Memory B cell (primary cell): ENCODE results near the gene RPL35A.
"Not testable (repeated sequence)": the region's sequence is repeated elsewhere in the genome, so short reads cannot be mapped to it uniquely, and the experiment has no call there.

Experiments
- ATAC-seq: fragments of 150-1000 bp; cut with Tn5 transposase; 2 replicates; pipeline ENCODE4 v1.10.0; 2021; ENCODE audit warnings: low read depth, mild to moderate bottlenecking, moderate library complexity
- DNase-seq, 2 donors: peaks; one replicate each; pipeline ENCODE4 v3.0.0; 2022; ENCODE audit warnings: low spot score in 2 of 2
- H3K27ac Mint-ChIP-seq: one replicate; pipeline ENCODE4 v1.8.0; 2022; ENCODE audit warnings: mild to moderate bottlenecking, moderate library complexity, mixed read lengths
- H3K27me3 Mint-ChIP-seq: one replicate; pipeline ENCODE4 v1.8.0; 2022; ENCODE audit warnings: mixed read lengths
- H3K36me3 Mint-ChIP-seq: one replicate; pipeline ENCODE4 v1.8.0; 2022; ENCODE audit warnings: mild to moderate bottlenecking, mixed read lengths
- H3K4me1 Mint-ChIP-seq: one replicate; pipeline ENCODE4 v1.8.0; 2022; ENCODE audit warnings: mixed read lengths
- H3K4me3 Mint-ChIP-seq: one replicate; pipeline ENCODE4 v1.8.0; 2022; ENCODE audit warnings: mild to moderate bottlenecking, moderate library complexity, mixed read lengths
- H3K9me3 Mint-ChIP-seq: one replicate; pipeline ENCODE4 v1.8.0; 2022; ENCODE audit warnings: mixed read lengths

Gene RPL35A

DNA sequence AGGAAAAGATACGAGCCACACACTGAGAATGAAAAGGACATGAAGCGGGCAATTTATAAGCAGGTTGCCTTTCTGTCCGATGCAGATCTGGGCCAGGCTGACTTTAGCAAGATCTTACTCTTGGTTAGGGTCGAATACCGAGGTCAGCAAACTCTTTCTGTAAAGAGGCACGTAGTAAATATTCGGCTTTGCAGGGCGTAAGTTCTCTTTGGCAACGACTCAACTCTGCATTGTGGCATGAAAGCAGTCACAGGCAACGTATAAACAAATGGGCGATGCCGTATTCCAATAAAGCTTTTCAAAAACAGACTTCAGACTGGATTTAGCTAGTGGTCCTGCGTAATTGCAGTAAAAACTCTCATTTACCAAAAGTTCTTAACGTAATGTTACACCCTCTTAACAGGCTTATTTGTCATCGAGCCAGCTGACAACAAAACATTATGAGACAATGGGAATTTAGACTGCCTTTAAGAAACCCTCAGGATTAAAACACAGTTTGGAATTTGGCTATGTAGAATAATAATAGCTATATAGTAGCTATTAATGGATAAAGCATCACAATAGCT lies 13.1 kb upstream of the RPL35A start:
- peaks cover 3% of the 10 kb centered on the region for H3K36me3 Mint-ChIP-seq
- H3K4me3 Mint-ChIP-seq: no peak overlapping the region
- no peaks in the 10 kb centered on the region for H3K9me3 Mint-ChIP-seq

DNA sequence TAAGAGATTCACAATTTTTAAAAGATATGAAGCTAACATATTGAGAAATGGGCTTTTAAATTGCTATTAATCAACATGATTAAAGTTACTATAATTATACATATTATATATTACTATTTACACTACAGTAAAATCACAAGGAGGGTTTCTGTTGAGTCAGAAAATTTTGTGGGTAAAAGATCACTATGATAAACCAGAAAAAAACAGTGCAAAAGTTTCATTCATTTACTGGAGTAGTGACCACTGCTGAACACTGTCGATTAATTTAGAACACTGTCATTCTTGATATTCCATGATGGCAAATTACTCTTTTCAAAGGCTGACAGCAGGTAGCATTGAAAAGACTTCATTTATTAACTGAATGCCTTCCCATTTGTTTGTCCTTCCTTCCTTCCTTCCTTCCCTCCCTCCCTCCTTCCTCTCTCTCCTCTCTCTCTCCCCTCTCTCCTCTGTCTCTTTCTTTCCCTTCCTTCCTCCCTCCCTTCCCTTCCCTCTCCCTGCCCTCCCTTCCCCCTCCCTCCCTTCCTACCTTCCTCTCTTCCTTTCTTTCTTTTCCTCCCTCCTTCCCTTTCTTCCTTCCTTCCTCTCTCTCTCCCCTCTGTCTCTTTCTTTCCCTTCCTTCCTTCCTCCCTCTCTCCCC lies 9.1 kb upstream of the RPL35A start:
- Mint-ChIP-seq H3K27me3 (no peaks in the 10 kb centered on the region), H3K4me3 (no peak overlapping the region), H3K36me3 (peaks cover 4% of the 10 kb centered on the region), H3K4me1 (no peaks in the 10 kb centered on the region), H3K27ac (no peak overlapping the region), H3K9me3 (no peaks in the 10 kb centered on the region)
- no peak for ATAC-seq
- no peak for DNase-seq

More for the DNA sequence above, 13.1 kb upstream of the RPL35A start:
- Mint-ChIP-seq H3K27me3 (no peaks in the 10 kb centered on the region), H3K4me1 (no peaks in the 10 kb centered on the region), H3K27ac (no peak overlapping the region)
- no peak for ATAC-seq
- DNase-seq: no peak

DNA sequence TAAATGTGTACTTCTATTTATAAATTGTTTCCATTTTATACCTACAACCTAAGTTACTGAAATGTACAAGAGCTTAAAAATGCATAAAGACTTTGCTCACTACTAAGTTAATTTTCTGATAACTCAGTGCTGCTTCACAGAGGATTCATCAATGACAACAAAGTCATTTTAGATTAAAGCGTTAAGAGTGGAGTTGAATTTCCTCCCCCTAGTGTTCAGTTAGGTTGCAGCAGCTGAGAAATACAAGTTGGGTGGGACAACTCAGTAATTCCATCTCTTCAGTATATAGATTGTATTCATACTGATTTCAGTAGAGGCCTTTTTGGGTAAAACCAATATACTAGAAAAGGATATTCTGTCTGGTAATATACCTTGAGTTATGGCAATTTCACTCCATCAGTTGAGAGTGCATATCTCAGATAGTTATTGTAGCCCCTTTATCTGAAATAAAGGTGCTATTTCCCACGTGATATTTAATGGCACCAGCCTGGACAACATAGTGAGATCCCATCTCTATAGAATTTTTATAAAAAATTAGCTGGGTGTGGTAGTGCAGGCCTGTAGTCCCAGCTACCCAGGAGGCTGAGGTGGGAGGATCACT lies 6.9 kb upstream of the RPL35A start:
- Mint-ChIP-seq H3K4me1 (no peaks in the 10 kb centered on the region), H3K36me3 (peaks cover 4% of the 10 kb centered on the region), H3K9me3 (no peaks in the 10 kb centered on the region), H3K27ac (no peak overlapping the region), H3K4me3 (no peak overlapping the region), H3K27me3 (no peaks in the 10 kb centered on the region)
- DNase-seq (peak in 1 of 2 donors; percentile 33), ATAC-seq (peak; percentile 75)

DNA sequence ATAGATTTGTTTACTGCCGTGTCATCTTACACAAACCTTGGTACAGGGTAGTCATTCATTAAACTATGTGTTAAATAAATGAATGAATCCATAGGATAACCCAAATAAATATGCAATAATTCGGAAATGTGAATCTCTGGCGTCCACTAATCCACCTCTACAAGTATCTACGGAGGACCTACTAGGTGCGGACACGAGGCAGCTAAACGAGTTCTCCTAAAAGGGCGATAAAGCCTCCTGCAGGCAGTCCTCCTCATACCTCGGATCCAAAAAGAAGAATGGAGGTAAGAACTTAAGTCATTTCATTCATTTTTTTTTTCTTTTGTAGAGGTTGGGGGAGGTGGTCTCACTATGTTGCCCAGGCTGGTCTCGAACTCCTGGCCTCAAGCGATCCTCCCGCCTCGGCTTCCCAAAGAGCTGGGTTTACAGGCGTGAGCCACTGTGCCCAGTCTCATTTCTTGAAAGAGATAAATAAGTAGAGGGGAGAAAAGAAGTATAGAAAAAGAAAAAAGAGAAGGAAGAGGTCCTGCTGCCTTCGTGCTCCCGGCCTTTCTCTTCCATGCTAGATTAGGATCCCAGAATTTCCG lies 706 bp upstream of the RPL35A start:
- DNase-seq: no peak
- H3K4me1 Mint-ChIP-seq: peaks cover 15% of the 10 kb centered on the region
- peak overlapping the region; percentile 94 for H3K4me3 Mint-ChIP-seq
- H3K9me3 Mint-ChIP-seq: no peaks in the 10 kb centered on the region
- peak overlapping the region; percentile 99 for H3K27ac Mint-ChIP-seq
- H3K27me3 Mint-ChIP-seq: no peaks in the 10 kb centered on the region
- H3K36me3 Mint-ChIP-seq: peaks cover 17% of the 10 kb centered on the region
- ATAC-seq: no peak

DNA sequence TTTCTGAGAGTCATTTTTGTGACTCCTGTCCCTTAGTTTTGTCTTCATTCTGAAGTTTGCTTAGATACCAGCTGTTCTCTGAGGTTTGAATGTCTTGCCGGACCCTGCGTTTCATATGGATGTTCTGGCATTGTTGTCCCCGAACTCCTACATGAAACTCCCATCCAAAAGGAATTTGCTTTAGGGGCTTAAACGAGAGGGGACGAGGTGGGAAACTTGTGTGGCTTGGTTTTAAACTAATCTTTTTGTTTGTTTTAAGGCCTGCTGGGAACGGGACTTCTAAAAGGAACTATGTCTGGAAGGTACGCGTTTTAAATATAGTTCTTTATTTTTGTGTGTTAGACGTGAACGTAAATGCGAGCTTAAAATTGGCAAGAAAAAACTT lies 679 bp downstream of the RPL35A start:
- Mint-ChIP-seq H3K4me1 (peaks cover 15% of the 10 kb centered on the region), H3K4me3 (peak overlapping the region; percentile 94), H3K9me3 (no peaks in the 10 kb centered on the region), H3K27ac (peak overlapping the region; percentile 99), H3K27me3 (no peaks in the 10 kb centered on the region), H3K36me3 (peaks cover 22% of the 10 kb centered on the region)
- no peak for ATAC-seq
- no peak for DNase-seq

DNA sequence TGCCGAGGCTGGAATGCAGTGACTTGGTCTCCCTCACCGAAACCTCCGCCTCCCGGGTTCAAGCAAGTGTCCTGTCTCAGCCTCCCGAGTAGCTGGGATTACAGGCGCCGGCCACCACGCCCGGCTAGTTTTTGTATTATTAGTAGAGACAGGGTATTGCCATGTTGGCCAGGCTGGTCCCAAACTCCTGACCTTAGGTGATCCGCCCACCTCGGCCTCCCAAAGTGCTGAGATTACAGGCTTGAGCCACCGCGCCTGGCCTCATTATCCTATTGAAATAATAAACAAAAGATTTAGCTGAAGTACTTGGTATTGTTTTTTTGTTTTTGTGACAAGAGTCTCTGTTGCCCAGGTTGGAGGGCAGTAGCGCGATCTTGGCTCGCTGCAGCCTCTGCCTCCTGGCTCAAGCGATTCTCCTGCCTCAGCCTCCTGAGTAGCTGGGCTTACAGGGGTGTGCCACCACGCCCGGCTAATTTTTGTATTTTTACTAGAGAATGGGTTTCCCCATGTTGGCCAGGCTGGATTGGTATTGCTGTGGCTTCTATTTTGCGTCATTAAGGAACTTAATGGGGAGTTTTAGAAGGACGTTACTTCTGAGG lies 1.5 kb downstream of the RPL35A start:
- H3K4me3 Mint-ChIP-seq: peak overlapping the region; percentile 94
- peak overlapping the region; percentile 99 for H3K27ac Mint-ChIP-seq
- no peaks in the 10 kb centered on the region for H3K9me3 Mint-ChIP-seq
- ATAC-seq (peak; percentile 23), DNase-seq (no peak)
- H3K36me3 Mint-ChIP-seq: peaks cover 26% of the 10 kb centered on the region
- H3K4me1 Mint-ChIP-seq: peaks cover 15% of the 10 kb centered on the region
- H3K27me3 Mint-ChIP-seq: no peaks in the 10 kb centered on the region

DNA sequence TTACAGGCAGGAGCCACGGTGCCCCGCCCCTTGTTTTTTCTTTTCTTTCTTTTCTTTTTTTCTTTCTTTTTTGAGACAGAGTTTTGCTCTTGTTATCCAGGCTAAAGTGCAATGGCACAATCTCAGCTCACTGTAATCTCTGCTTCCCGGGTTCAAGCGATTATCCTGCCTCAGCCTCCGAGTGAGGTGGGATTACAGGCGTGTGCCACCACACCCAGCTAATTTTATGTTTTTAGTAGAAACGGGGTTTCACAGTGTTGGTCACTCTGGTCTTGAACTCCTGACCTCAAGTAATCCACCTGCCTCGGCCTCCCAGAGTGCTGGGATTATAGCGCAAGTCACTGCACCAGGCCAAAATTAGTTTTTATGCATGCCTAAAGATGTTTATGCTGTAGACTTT lies 2.5 kb downstream of the RPL35A start:
- no peaks in the 10 kb centered on the region for H3K9me3 Mint-ChIP-seq
- H3K27ac Mint-ChIP-seq: peak overlapping the region; percentile 88
- ATAC-seq: no peak
- no peak for DNase-seq
- peaks cover 27% of the 10 kb centered on the region for H3K36me3 Mint-ChIP-seq
- peaks cover 15% of the 10 kb centered on the region for H3K4me1 Mint-ChIP-seq
- no peaks in the 10 kb centered on the region for H3K27me3 Mint-ChIP-seq
- peak overlapping the region; percentile 70 for H3K4me3 Mint-ChIP-seq

DNA sequence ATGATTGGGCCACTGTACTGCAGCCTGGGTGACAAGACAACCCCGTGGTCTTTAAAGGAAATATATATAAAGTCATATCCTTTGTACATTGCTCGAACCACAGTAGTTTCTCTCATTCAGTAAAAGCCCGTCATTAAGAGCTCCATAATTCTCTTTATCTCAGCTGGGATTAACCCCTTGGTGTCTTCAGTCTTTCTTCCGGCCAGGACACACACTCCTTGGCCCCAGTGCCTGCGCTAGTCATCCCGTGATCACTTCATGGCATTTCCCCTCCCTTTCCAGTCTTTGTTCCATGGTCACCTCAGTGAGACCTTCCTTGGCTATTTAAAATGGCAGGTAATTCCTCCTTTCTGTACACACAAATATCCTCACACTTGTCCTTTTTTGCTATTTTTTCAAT lies 3.3 kb downstream of the RPL35A start:
- no peak overlapping the region for H3K4me3 Mint-ChIP-seq
- H3K9me3 Mint-ChIP-seq: no peaks in the 10 kb centered on the region
- ATAC-seq (no peak), DNase-seq (no peak)
- peaks cover 31% of the 10 kb centered on the region for H3K36me3 Mint-ChIP-seq
- peak overlapping the region; percentile 51 for H3K27ac Mint-ChIP-seq
- H3K4me1 Mint-ChIP-seq: peaks cover 20% of the 10 kb centered on the region
- H3K27me3 Mint-ChIP-seq: no peaks in the 10 kb centered on the region

DNA sequence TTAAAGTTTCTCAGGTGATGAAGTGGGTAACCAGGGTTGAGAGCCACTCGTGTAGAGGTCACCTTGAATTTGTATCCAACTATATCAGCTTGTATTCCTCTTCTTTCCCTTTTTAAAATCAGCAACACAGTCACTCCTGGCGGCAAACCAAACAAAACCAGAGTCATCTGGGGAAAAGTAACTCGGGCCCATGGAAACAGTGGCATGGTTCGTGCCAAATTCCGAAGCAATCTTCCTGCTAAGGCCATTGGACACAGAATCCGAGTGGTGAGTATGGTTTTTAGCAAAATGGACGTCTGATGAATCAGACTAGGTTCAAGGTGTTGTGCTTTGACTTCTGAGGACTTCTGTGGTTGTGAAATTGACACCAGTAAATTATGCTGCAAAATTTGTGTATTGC lies 3.9 kb downstream of the RPL35A start:
- Mint-ChIP-seq H3K4me1 (peaks cover 22% of the 10 kb centered on the region), H3K36me3 (peaks cover 33% of the 10 kb centered on the region), H3K27me3 (no peaks in the 10 kb centered on the region), H3K9me3 (no peaks in the 10 kb centered on the region), H3K4me3 (no peak overlapping the region), H3K27ac (peak overlapping the region; percentile 51)
- ATAC-seq (no peak), DNase-seq (no peak)

DNA sequence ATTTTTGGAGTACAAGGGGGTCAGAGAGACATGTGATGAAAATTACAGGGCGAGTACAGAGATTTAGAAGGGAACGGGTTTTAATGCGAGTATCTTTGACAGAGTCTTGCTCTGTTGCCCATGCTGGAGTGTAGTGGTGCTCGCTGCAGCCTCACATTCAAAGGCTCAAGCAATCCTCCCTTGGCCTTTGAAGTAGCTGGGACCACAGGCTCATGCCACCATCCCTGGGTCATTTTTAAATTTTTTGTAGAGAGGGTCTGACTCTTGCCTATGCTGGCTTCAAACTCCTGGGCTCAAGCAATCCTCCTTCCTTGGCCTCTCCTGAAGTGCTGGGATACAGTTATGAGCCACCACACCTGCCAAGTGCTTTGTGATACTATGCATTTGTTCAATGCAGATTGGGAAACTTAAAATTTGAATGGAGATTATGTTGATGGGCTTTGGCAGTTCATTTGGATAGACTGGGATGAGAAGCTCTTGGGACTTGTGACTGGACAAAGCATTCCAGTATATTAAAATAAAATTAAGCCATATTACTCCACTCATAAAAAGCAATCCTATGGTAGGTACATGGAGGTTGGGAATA lies 6.0 kb downstream of the RPL35A start:
- Mint-ChIP-seq H3K36me3 (peaks cover 33% of the 10 kb centered on the region), H3K4me1 (peaks cover 20% of the 10 kb centered on the region), H3K27me3 (no peaks in the 10 kb centered on the region), H3K27ac (no peak overlapping the region), H3K4me3 (no peak overlapping the region), H3K9me3 (no peaks in the 10 kb centered on the region)
- DNase-seq: no peak
- ATAC-seq: no peak

DNA sequence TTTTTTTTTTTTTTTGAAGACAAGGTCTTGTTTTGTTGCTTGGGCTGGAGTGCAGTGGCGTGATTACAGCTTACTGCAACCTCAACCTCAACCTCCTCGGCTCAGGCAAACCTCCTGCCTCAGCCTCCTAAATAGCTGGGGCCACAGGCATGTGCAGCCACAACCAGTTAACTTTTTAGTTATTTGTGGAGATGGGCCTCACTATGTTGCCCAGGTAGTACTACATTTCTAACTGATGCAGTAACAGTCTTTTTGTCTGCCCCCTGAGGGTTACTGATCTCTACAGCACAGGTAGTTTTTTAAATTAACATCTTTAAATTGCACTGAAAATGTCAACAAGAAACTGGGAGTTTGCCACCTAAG lies 6.6 kb downstream of the RPL35A start:
- DNase-seq (no peak), ATAC-seq (no peak)
- Mint-ChIP-seq H3K36me3 (peaks cover 32% of the 10 kb centered on the region), H3K27me3 (no peaks in the 10 kb centered on the region), H3K27ac (peak overlapping the region; percentile 70), H3K4me1 (peaks cover 21% of the 10 kb centered on the region), H3K9me3 (no peaks in the 10 kb centered on the region), H3K4me3 (no peak overlapping the region)

DNA sequence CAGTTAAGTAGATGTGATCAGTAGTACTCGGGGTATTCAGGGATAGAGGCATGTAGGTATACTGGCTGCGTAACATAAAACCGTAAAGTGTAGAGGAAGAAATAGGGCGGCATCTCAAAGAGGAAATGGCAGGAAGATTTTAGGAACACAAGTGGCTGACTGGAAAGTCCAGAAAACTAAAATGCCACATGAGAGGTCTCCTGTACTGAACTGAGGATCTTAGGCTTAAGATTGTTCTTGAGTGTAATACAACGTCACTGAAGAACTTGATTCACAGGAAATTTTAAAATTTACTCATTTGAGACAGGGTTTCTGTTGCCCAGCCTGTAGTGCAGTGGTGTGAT lies 7.8 kb downstream of the RPL35A start:
- ATAC-seq (no peak), DNase-seq (no peak)
- Mint-ChIP-seq H3K36me3 (peaks cover 27% of the 10 kb centered on the region), H3K9me3 (no peaks in the 10 kb centered on the region), H3K4me3 (no peak overlapping the region), H3K4me1 (peaks cover 18% of the 10 kb centered on the region), H3K27ac (peak overlapping the region; percentile 86), H3K27me3 (no peaks in the 10 kb centered on the region)

DNA sequence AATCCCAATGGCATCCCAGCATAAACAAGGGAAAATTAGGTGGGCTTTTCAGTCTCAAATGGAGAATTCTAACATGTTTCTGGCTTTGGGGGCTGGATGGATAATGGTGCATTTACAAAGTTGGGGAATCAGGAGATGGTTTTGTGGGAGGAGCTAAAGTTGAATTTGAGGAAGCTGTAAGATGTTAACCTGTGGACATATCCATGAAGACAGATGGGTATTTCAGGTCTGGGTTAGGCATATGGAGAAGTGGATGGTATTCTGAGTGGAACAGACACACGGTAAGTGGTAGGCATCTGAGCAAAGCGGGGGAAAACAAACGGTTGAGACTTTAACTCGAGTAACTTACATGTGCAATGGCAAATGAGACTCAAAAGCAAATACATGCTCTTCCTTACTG lies 8.4 kb downstream of the RPL35A start:
- Mint-ChIP-seq H3K36me3 (peaks cover 26% of the 10 kb centered on the region), H3K27ac (peak overlapping the region; percentile 40), H3K4me3 (peak overlapping the region; percentile 12), H3K9me3 (no peaks in the 10 kb centered on the region), H3K4me1 (peaks cover 18% of the 10 kb centered on the region), H3K27me3 (no peaks in the 10 kb centered on the region)
- DNase-seq: no peak
- no peak for ATAC-seq

DNA sequence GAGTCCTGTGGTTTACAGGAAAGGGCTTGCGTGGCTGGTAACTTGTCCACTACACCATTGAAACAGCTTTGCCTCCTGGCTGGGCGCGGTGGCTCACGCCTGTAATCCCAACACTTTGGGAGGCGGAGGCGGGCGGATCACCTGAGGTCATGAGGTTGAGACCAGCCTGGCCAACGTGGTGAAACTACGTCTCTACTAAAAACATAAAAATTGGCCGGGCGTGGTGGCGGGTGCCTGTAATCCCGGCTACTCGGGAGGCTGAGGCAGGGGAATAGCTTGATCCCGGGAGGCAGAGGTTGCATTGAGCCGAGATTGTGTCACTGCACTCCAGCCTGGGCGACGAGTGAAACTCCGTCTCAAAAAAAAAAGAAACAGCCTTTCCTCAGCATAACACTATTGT lies 8.9 kb downstream of the RPL35A start:
- ATAC-seq: not testable (repeated sequence)
- peak overlapping the region; percentile 83 for H3K27ac Mint-ChIP-seq
- H3K36me3 Mint-ChIP-seq: peaks cover 21% of the 10 kb centered on the region

More for the DNA sequence above, 8.9 kb downstream of the RPL35A start:
- peak overlapping the region; percentile 39 for H3K4me3 Mint-ChIP-seq
- not testable (repeated sequence) for DNase-seq, H3K27me3 Mint-ChIP-seq, H3K9me3 Mint-ChIP-seq
- peaks cover 15% of the 10 kb centered on the region for H3K4me1 Mint-ChIP-seq
